GM12875 (cell line): ENCODE data around the gene CCR2.

Source experiments
- H3K4me3 ChIP-seq: one replicate; pipeline ENCODE4 v1.5.1; 2011; ENCODE audit warnings: low read depth, low read length, control low read depth
- TF ChIP-seq, protein P1 (sequence below): IDR thresholded peaks from 2 replicates; pipeline ENCODE4 v1.5.1; 2011; ENCODE audit warnings: low read depth, mild to moderate bottlenecking, control low read depth, inconsistent platforms, low read length, moderate library complexity, borderline replicate concordance; ENCODE audit not compliant: insufficient read depth

The CCR2 gene

DNA sequence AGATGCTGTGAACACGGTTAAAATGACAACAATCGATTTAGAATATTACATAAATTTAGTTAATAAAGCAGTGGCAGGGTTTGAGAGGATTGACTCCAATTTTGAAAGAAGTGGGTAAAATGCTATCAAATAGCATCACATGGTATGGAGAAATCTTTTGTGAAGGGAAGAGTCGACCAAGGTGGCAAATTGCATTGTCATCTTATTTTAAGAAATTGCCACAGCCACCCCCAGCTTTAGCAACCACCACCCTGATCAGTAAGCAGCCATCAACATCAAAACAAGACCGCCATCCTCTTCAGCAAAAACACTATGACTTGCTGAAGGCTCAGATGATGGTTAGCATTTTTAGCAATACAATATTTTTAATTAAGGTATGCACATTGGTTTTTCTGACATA is 11.1 kb downstream of the CCR2 start:
- no peak overlapping the region for H3K4me3 ChIP-seq
- TF ChIP-seq, protein P1, sequence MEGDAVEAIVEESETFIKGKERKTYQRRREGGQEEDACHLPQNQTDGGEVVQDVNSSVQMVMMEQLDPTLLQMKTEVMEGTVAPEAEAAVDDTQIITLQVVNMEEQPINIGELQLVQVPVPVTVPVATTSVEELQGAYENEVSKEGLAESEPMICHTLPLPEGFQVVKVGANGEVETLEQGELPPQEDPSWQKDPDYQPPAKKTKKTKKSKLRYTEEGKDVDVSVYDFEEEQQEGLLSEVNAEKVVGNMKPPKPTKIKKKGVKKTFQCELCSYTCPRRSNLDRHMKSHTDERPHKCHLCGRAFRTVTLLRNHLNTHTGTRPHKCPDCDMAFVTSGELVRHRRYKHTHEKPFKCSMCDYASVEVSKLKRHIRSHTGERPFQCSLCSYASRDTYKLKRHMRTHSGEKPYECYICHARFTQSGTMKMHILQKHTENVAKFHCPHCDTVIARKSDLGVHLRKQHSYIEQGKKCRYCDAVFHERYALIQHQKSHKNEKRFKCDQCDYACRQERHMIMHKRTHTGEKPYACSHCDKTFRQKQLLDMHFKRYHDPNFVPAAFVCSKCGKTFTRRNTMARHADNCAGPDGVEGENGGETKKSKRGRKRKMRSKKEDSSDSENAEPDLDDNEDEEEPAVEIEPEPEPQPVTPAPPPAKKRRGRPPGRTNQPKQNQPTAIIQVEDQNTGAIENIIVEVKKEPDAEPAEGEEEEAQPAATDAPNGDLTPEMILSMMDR = no peak

- TF ChIP-seq, protein P1 = no peak
- no peak overlapping the region for H3K4me3 ChIP-seq
These were observed 12.0 kb downstream of the CCR2 start for GRCh38 chr3:46365737-46366524.

DNA sequence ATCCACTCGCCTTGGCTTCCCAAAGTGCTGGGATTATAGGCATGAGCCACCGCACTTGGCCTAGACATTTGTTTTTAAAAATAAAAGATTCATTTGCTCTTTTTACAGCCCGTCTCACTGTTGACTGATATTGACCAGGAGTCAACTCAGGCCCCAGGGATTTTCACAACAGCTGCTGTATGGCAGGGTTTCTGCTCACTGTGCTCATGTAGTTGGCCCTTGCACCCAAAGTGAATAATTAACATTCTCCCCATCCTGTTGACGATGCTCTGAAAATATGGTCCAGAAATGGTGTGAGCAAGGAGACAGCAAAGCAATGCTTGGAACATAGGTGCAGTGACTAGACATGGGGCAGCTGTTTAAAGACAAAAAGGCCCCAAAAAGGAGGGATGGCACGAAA is 13.9 kb downstream of the CCR2 start:
- TF ChIP-seq, protein P1 = no peak
- H3K4me3 ChIP-seq = no peak overlapping the region

- TF ChIP-seq, protein P1 = peak; percentile 64
- no peak overlapping the region for H3K4me3 ChIP-seq
These were observed 14.7 kb downstream of the CCR2 start for GRCh38 chr3:46368569-46368968.

- H3K4me3 ChIP-seq = no peak overlapping the region
- TF ChIP-seq, protein P1 = no peak
These were observed 15.2 kb downstream of the CCR2 start for GRCh38 chr3:46369151-46369550.

GRCh38 chr3:46369675-46370132 is 15.8 kb downstream of the CCR2 start:
- TF ChIP-seq, protein P1 = no peak
- no peak overlapping the region for H3K4me3 ChIP-seq
